NCI-H1105 (cell line): ENCODE results near the gene RIPOR2.
"Not testable (repeated sequence)": the region's sequence is repeated elsewhere in the genome, so short reads cannot be mapped to it uniquely, and the experiment has no call there.

Experiments used
- DNase-seq: peaks from one replicate; lab custom pipeline; 2025; lab: John Stamatoyannopoulos, UW

RIPOR2 gene

GRCh38 chr6:24951811-24952299 is 16.1 kb upstream of the RIPOR2 start:
- DNase-seq = no peak

GRCh38 chr6:24950218-24950941 is 14.6 kb upstream of the RIPOR2 start:
- DNase-seq = no peak

- DNase-seq = no peak
Observed at GRCh38 chr6:24949020-24949569, 13.3 kb upstream of the RIPOR2 start.

GRCh38 chr6:24948261-24948660 is 12.5 kb upstream of the RIPOR2 start:
- not testable (repeated sequence) for DNase-seq

- DNase-seq = no peak
Observed at GRCh38 chr6:24947636-24948035, 11.9 kb upstream of the RIPOR2 start.

- DNase-seq = no peak
Observed at GRCh38 chr6:24945054-24945453, 9.3 kb upstream of the RIPOR2 start.

GRCh38 chr6:24943774-24944173 is 8.0 kb upstream of the RIPOR2 start:
- no peak for DNase-seq

GRCh38 chr6:24940311-24940917 is 4.7 kb upstream of the RIPOR2 start:
- DNase-seq = no peak

GRCh38 chr6:24936641-24937317 is 1.0 kb upstream of the RIPOR2 start:
- no peak for DNase-seq

- no peak for DNase-seq
Observed at GRCh38 chr6:24933868-24934401, 1.8 kb downstream of the RIPOR2 start.

- no peak for DNase-seq
Observed at GRCh38 chr6:24933266-24933665, 2.5 kb downstream of the RIPOR2 start.

- no peak for DNase-seq
Observed at GRCh38 chr6:24932832-24933231, 2.9 kb downstream of the RIPOR2 start.

- no peak for DNase-seq
Observed at GRCh38 chr6:24931718-24932691, 3.8 kb downstream of the RIPOR2 start.

GRCh38 chr6:24931296-24931695 is 4.5 kb downstream of the RIPOR2 start:
- no peak for DNase-seq

GRCh38 chr6:24930431-24930871 is 5.3 kb downstream of the RIPOR2 start:
- no peak for DNase-seq

- DNase-seq = no peak
Observed at GRCh38 chr6:24929242-24929641, 6.5 kb downstream of the RIPOR2 start.

GRCh38 chr6:24927985-24928745 is 7.6 kb downstream of the RIPOR2 start:
- no peak for DNase-seq

- no peak for DNase-seq
Observed at GRCh38 chr6:24927277-24927955, 8.3 kb downstream of the RIPOR2 start.

GRCh38 chr6:24926647-24927046 is 9.1 kb downstream of the RIPOR2 start:
- DNase-seq = not testable (repeated sequence)

- peak; percentile 17 for DNase-seq
Observed at GRCh38 chr6:24926192-24926591, 9.6 kb downstream of the RIPOR2 start.
